SK-N-MC (cell line): ENCODE data around the gene DPEP3.

Experiments used
- DNase-seq: peaks from one replicate; pipeline ENCODE4 v3.0.0-alpha.2; 2011; ENCODE audit warnings: low read depth, low spot score
- H3K27ac ChIP-seq: fragments of 200-600 bp; sonication (generic); 2 replicates; pipeline ENCODE4 v1.5.1; 2016; ENCODE audit warnings: mixed run types
- H3K36me3 ChIP-seq: fragments of 200-600 bp; sonication (generic); 2 replicates; pipeline ENCODE4 v1.6.1; 2017; ENCODE audit warnings: antibody characterized with exemption, low read length, mixed read lengths; ENCODE audit not compliant: insufficient read depth
- H3K4me3 ChIP-seq: fragments of 200-600 bp; sonication (generic); 2 replicates; pipeline ENCODE4 v1.5.1; 2016
- H3K9ac ChIP-seq: fragments of 200-600 bp; sonication (generic); 2 replicates; pipeline ENCODE4 v1.8.0; 2017; ENCODE audit warnings: mixed run types, mixed read lengths; ENCODE audit not compliant: insufficient read length
- H3K9me3 ChIP-seq: fragments of 200-600 bp; sonication (generic); 2 replicates; pipeline ENCODE4 v1.6.1; 2017; ENCODE audit warnings: low read depth, mild to moderate bottlenecking, antibody characterized with exemption, low read length, moderate library complexity, mixed read lengths
- EZH2 ChIP-seq: fragments of 200-600 bp; sonication (generic); IDR thresholded peaks from one replicate; pipeline ENCODE4 v1.6.1; 2017; ENCODE audit warnings: antibody characterized with exemption
- FOXP2 ChIP-seq: optimal IDR thresholded peaks from 2 replicates; pipeline ENCODE3; 2011; ENCODE audit warnings: mild to moderate bottlenecking, moderate library complexity; ENCODE audit not compliant: insufficient read depth; ENCODE audit errors: extremely low read length, control extremely low read depth
- POLR2AphosphoS5 ChIP-seq: IDR thresholded peaks from 2 replicates; pipeline ENCODE4 v1.6.1; 2012; ENCODE audit warnings: mild to moderate bottlenecking, low read depth, low read length, borderline replicate concordance

Gene DPEP3, protein sequence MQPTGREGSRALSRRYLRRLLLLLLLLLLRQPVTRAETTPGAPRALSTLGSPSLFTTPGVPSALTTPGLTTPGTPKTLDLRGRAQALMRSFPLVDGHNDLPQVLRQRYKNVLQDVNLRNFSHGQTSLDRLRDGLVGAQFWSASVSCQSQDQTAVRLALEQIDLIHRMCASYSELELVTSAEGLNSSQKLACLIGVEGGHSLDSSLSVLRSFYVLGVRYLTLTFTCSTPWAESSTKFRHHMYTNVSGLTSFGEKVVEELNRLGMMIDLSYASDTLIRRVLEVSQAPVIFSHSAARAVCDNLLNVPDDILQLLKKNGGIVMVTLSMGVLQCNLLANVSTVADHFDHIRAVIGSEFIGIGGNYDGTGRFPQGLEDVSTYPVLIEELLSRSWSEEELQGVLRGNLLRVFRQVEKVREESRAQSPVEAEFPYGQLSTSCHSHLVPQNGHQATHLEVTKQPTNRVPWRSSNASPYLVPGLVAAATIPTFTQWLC

GRCh38 chr16:67979955-67980678, at the start of gene DPEP3:
Gene DPEP3 (minus strand): TSS chr16:67980499. CDS start chr16:67980380, 119 bp downstream.
- Histone ChIP-seq H3K9ac (no peak within 1 kb of the TSS), H3K27ac (no peak within 1 kb of the TSS), H3K9me3 (no peaks in the 10 kb centered on the region), H3K4me3 (no peak within 1 kb of the TSS), H3K36me3 (no peaks in the 10 kb centered on the region)
- no peak for DNase-seq
- TF ChIP-seq POLR2AphosphoS5: no peak
- TF ChIP-seq EZH2: no peak
- TF ChIP-seq FOXP2: no peak

GRCh38 chr16:68028996-68029395, 48.7 kb upstream of the DPEP3 start:
- no peak for DNase-seq
- no peaks in the 10 kb centered on the region for H3K9me3 ChIP-seq
- H3K4me3 ChIP-seq: no peak overlapping the region
- H3K9ac ChIP-seq: no peak overlapping the region
- no peak for TF ChIP-seq POLR2AphosphoS5
- TF ChIP-seq EZH2: no peak
- no peak for TF ChIP-seq FOXP2
- no peak overlapping the region for H3K27ac ChIP-seq
- H3K36me3 ChIP-seq: no peaks in the 10 kb centered on the region; the same call in 1 of the 2 replicates

DNA sequence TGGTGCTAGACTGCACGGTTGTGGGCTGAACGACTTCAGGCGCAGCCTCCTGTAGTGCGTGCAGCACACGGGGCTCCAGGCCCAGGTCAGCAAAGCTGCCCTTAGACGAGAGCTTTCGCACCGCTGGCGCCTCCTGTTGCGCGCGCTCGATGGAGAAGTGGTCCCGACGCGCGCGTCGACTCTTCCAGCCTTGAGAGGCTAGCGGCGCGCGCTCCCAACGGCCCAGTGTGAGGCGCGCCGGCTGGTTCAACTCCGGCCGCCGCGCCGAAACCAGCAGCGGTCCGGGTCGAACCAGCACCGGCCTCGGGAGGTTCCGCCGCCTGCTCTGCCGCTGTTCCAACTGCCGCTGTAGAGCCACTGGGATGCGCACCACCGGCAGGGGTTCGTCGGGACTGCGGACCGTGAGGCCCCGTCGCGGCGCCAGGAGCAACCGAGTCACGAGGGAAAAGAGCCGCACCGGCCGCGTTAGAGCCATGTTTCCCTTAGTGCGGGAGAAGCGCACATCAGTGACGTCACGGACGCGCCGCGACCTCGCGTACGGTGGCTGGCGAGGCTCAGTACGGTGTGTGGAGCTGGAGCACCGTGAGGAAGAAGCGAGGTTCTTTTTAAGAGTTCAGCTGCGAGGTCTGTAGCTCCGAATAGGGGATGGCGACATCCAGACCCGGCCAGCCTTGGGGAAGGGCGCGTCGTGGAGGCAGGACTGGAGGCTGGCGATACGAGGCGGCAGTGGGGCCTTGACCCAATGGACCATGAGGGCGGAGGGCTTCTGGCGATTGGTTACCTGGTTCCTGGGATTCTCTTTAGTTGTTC, 42.6 kb upstream of the DPEP3 start, which contains the start of the genes DDX28 and DUS2:
Gene DDX28 (minus strand): TSS at position 505 of the 810 bp plus-strand sequence. CDS start 30 bp downstream, at position 475.
Gene DUS2 (plus strand): TSS at position 557 of the 810 bp plus-strand sequence. CDS start 14,740 bp downstream, outside the sequence.
- H3K27ac ChIP-seq: peak within 1 kb of the TSS; percentile 60; the same call in 1 of the 2 replicates
- H3K4me3 ChIP-seq: peak within 1 kb of the TSS; percentile 87
- TF ChIP-seq FOXP2 (no peak), POLR2AphosphoS5 (peak; percentile 85), EZH2 (no peak)
- H3K36me3 ChIP-seq: no peaks in the 10 kb centered on the region; the same call in 1 of the 2 replicates
- DNase-seq: peak; percentile 59
- peak within 1 kb of the TSS; percentile 95 for H3K9ac ChIP-seq
- no peaks in the 10 kb centered on the region for H3K9me3 ChIP-seq

- TF ChIP-seq POLR2AphosphoS5: no peak
- no peak for TF ChIP-seq FOXP2
- TF ChIP-seq EZH2: no peak
- Histone ChIP-seq H3K9me3 (no peaks in the 10 kb centered on the region), H3K27ac (no peak overlapping the region), H3K36me3 (no peaks in the 10 kb centered on the region; the same call in 1 of the 2 replicates), H3K9ac (peak overlapping the region; percentile 95), H3K4me3 (peak overlapping the region; percentile 87)
- no peak for DNase-seq
Measured at GRCh38 chr16:68022278-68022727, 42.0 kb upstream of the DPEP3 start.

DNA sequence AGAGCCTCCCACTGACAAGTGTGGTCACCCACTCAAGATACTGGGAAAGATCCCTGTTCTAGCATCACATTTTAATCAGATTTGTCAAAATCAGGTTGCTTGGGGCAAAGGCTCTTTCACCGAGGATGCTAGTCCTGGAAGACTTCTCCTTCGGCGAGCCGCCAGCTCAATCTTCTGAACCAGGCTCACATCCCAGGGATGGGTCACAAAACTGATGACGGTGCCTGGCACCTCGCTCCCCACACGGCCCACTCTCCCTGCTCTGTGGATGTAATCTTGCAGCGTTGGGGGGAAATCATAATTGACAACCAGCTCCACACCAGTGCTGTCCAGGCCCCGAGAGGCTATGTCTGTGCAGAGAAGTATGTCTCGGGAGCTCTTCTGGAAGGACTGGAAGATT, 41.2 kb upstream of the DPEP3 start:
- Histone ChIP-seq H3K9ac (no peak overlapping the region), H3K4me3 (no peak overlapping the region)
- TF ChIP-seq POLR2AphosphoS5 (no peak), EZH2 (no peak), FOXP2 (no peak)

GRCh38 chr16:68019167-68019680, 38.9 kb upstream of the DPEP3 start:
- no peak overlapping the region for H3K4me3 ChIP-seq
- no peak overlapping the region for H3K9ac ChIP-seq
- H3K9me3 ChIP-seq: no peaks in the 10 kb centered on the region
- no peaks in the 10 kb centered on the region; the same call in 1 of the 2 replicates for H3K36me3 ChIP-seq
- no peak for DNase-seq
- H3K27ac ChIP-seq: no peak overlapping the region
- TF ChIP-seq FOXP2 (no peak), POLR2AphosphoS5 (no peak), EZH2 (no peak)

More for the DNA sequence above, 41.2 kb upstream of the DPEP3 start:
- no peak for DNase-seq
- Histone ChIP-seq H3K9me3 (no peaks in the 10 kb centered on the region), H3K36me3 (no peaks in the 10 kb centered on the region; the same call in 1 of the 2 replicates), H3K27ac (no peak overlapping the region)

- Histone ChIP-seq H3K27ac (no peak within 1 kb of the TSS), H3K9ac (no peak within 1 kb of the TSS), H3K4me3 (no peak within 1 kb of the TSS), H3K36me3 (no peaks in the 10 kb centered on the region), H3K9me3 (no peaks in the 10 kb centered on the region)
- DNase-seq: no peak
- TF ChIP-seq POLR2AphosphoS5: no peak
- TF ChIP-seq EZH2: no peak
Measured at GRCh38 chr16:68015681-68016080, 35.4 kb upstream of the DPEP3 start, which contains the start of gene DPEP2NB. Gene DPEP2NB (minus strand): TSS chr16:68015911. CDS start chr16:68015770, 141 bp downstream.
